Measurements from ENCODE around the gene NUCB2.

Gene NUCB2

GRCh38 chr11:17256512-17256911 lies 20.0 kb upstream of the NUCB2 start:
- no peak overlapping the region; the same call in 1 of the 2 replicates for H3K4me3 ChIP-seq (ENCODE audit: low read depth, low read length)
- CTCF ChIA-PET: interaction anchor here (1.3 to 3.1 kb wide), 2 partner anchors 26 to 98 kb away, joined by 5 to 15 read pairs; no protein-coding TSS in a partner anchor
- DNase-seq (ENCODE audit: low read depth, low spot score): peak; percentile 96
- POLR2A ChIA-PET: interaction anchor here (1.6 kb wide), 1 partner anchor 20 kb away, joined by 4 read pairs; the partner anchor contains the start of gene NUCB2
- TF ChIP-seq, protein P1, sequence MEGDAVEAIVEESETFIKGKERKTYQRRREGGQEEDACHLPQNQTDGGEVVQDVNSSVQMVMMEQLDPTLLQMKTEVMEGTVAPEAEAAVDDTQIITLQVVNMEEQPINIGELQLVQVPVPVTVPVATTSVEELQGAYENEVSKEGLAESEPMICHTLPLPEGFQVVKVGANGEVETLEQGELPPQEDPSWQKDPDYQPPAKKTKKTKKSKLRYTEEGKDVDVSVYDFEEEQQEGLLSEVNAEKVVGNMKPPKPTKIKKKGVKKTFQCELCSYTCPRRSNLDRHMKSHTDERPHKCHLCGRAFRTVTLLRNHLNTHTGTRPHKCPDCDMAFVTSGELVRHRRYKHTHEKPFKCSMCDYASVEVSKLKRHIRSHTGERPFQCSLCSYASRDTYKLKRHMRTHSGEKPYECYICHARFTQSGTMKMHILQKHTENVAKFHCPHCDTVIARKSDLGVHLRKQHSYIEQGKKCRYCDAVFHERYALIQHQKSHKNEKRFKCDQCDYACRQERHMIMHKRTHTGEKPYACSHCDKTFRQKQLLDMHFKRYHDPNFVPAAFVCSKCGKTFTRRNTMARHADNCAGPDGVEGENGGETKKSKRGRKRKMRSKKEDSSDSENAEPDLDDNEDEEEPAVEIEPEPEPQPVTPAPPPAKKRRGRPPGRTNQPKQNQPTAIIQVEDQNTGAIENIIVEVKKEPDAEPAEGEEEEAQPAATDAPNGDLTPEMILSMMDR (IDR thresholded peaks at IDR 0.05; ENCODE audit: insufficient read depth, low read length, missing control alignments): no peak

DNA sequence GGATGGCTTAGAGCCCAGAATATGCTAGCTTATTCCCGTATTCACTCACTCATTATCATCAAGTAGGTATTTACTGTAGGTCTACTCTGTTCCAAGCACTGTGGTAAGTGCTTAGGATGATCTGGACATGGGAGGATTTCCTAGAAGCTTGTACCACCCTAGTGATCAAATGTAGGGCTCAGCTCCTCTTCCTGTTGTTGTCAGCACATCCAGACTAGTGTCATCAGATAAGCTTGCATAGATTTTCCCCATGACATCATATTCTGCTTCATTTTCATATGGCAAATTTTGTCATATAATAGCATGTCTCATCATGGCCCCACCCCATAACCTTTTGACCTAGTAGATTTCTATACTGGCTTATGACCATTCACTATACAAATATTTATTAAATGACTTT lies 19.3 kb upstream of the NUCB2 start:
- ChIA-PET POLR2A (interaction anchor here (1.6 kb wide), 1 partner anchor 19 kb away, joined by 4 read pairs; the partner anchor contains the start of gene NUCB2), CTCF (interaction anchor here (0.6 to 3.1 kb wide), 4 partner anchors 27 to 126 kb away, joined by 3 to 15 read pairs (median 4); no protein-coding TSS in a partner anchor)
- TF ChIP-seq, protein P1 (IDR thresholded peaks at IDR 0.05; ENCODE audit: insufficient read depth, low read length, missing control alignments): no peak
- DNase-seq (ENCODE audit: low read depth, low spot score): no peak
- no peak overlapping the region for H3K4me3 ChIP-seq (ENCODE audit: low read depth, low read length)

GRCh38 chr11:17258670-17259069 lies 17.9 kb upstream of the NUCB2 start:
- ChIA-PET CTCF (interaction anchor here (3.1 kb wide), 1 partner anchor 28 kb away, joined by 15 read pairs; no protein-coding TSS in a partner anchor), POLR2A (no interaction called here)
- TF ChIP-seq, protein P1 (IDR thresholded peaks at IDR 0.05; ENCODE audit: insufficient read depth, low read length, missing control alignments): no peak

DNA sequence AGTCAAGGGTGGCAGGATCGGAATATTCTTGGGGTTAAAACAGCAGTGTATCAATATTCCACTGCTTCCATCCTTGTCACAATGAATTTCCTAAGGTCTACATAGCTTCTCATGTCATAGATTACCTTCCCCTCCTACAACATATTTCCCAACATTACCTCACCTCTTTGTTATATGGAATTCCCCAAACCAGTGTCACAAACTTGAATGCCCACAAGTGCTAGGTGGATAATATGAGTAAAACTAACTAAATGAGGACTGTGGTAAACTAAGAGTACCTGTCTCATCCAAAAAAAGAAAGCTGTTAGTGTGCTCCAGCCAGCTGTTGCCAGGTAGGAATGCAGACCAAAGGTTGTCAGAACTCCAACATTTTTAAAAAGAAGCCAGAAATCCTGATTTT lies 17.0 kb upstream of the NUCB2 start:
- TF ChIP-seq, protein P1 (IDR thresholded peaks at IDR 0.05; ENCODE audit: insufficient read depth, low read length, missing control alignments): no peak
- ChIA-PET CTCF (no interaction called here), POLR2A (no interaction called here)
- no peak overlapping the region for H3K4me3 ChIP-seq (ENCODE audit: low read depth, low read length)
- no peak for DNase-seq (ENCODE audit: low read depth, low spot score)

More at GRCh38 chr11:17258670-17259069, 17.9 kb upstream of the NUCB2 start:
- no peak for DNase-seq (ENCODE audit: low read depth, low spot score)
- H3K4me3 ChIP-seq (ENCODE audit: low read depth, low read length): no peak overlapping the region

DNA sequence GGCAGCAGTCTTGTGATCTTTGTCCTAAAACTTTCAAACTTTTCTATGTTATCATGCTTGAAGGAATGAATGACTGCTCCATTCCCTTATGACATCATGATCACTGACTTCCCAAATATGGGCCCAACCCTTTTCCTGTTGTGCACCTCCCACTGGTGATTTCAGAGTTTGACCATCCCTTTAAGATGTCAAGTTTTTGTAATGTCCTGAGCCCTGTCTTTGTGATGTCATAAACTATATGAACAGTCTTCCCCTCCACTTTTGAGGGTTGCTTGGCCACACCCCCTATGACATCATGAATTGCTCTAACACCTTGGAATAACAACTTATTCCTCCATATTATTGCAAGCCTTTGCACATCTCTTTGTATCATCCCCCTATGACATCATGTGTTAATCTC lies 16.5 kb upstream of the NUCB2 start:
- POLR2A ChIA-PET: no interaction called here
- TF ChIP-seq, protein P1 (IDR thresholded peaks at IDR 0.05; ENCODE audit: insufficient read depth, low read length, missing control alignments): no peak
- no peak overlapping the region for H3K4me3 ChIP-seq (ENCODE audit: low read depth, low read length)
- DNase-seq (ENCODE audit: low read depth, low spot score): no peak
- CTCF ChIA-PET: no interaction called here

GRCh38 chr11:17263769-17264168 lies 12.8 kb upstream of the NUCB2 start:
- ChIA-PET POLR2A (no interaction called here), CTCF (interaction anchor here (0.8 to 1.3 kb wide), 2 partner anchors 19 to 61 kb away, joined by 3 read pairs; no protein-coding TSS in a partner anchor)
- TF ChIP-seq, protein P1 (IDR thresholded peaks at IDR 0.05; ENCODE audit: insufficient read depth, low read length, missing control alignments): no peak
- no peak for DNase-seq (ENCODE audit: low read depth, low spot score)
- H3K4me3 ChIP-seq (ENCODE audit: low read depth, low read length): no peak overlapping the region

Data from AG04449 (cell line).